Esophagus muscularis mucosa (tissue), 4 donors: ENCODE measurements around the gene CBX6. TPM values are rescaled to one million over a fixed set of nuclear protein-coding genes. Genes with fewer than 3 reads are reported as not detected.

Experiments
- DNase-seq: peaks from one replicate; pipeline ENCODE4 v3.0.0-alpha.2; 2017; ENCODE audit errors: extremely low spot score
- H3K27ac ChIP-seq, 4 donors: fragments of 200-600 bp; sonication (generic); replicated peaks in 1 of 4; 1 replicate in 3 of 4; 2 replicates in 1 of 4; pipeline ENCODE4 v1.5.1; 2016 to 2019; ENCODE audit warnings: mild to moderate bottlenecking in 1 of 4
- H3K27me3 ChIP-seq, 4 donors: fragments of 200-600 bp; sonication (generic); one replicate each; pipeline versions ENCODE4 v1.5.1 to v1.6.0; 2016 to 2019
- H3K36me3 ChIP-seq, 4 donors: fragments of 200-600 bp; sonication (generic); one replicate each; pipeline ENCODE4 v1.5.1; 2016 to 2019
- H3K4me1 ChIP-seq, 4 donors: fragments of 200-600 bp; sonication (generic); one replicate each; pipeline ENCODE4 v1.5.1; 2016 to 2019
- H3K4me3 ChIP-seq, 4 donors: fragments of 200-600 bp; sonication (generic); 1 replicate in 2 of 4; 2 replicates in 2 of 4; pipeline ENCODE4 v1.5.1; 2016 to 2019; ENCODE audit warnings: mild to moderate bottlenecking in 4 of 4, moderate library complexity in 1 of 4
- H3K9me3 ChIP-seq, 4 donors: fragments of 200-600 bp; sonication (generic); 1 replicate in 3 of 4; 2 replicates in 1 of 4; pipeline ENCODE4 v1.5.1; 2016 to 2019
- CTCF ChIP-seq, 3 experiments: fragments of 200-600 bp in 2 of 3; fragments of 450-650 bp in 1 of 3; sonication (generic) in 2 of 3; IDR thresholded peaks; one replicate each; pipeline ENCODE4 v1.5.1; 2017 to 2019; ENCODE audit warnings: antibody characterized with exemption in 3 of 3, mild to moderate bottlenecking in 2 of 3, moderate library complexity in 1 of 3
- EP300 ChIP-seq: sonication (generic); formaldehyde crosslinking; IDR thresholded peaks from one replicate; pipeline ENCODE4 v1.6.1; 2017; ENCODE audit warnings: antibody characterized with exemption
- POLR2A ChIP-seq: fragments of 450-650 bp; IDR thresholded peaks from one replicate; pipeline ENCODE4 v1.6.1; 2017; ENCODE audit warnings: antibody characterized with exemption, moderate library complexity, mild to moderate bottlenecking, low read depth
- POLR2AphosphoS5 ChIP-seq, 2 donors: sonication (generic); formaldehyde crosslinking; IDR thresholded peaks; one replicate each; pipeline ENCODE4 v1.6.1; 2017; ENCODE audit warnings: antibody characterized with exemption in 2 of 2
- WGBS: methylation state at CpG from one replicate; pipeline ENCODE4 v1.1.5; 2018; 5-methylcytosine and 5-hydroxymethylcytosine counted together
- intact Hi-C: fragments of 100-400 bp; cut with DNase I; formaldehyde crosslinking; loops from one replicate; pipeline ENCODE4 v1.15.1; 2023
- total RNA-seq, 4 donors: library from RNA; depleted of rRNA; stranded (reverse); fragments of >200 nt; gene quantifications; one replicate each; pipeline versions ENCODE4 v1.1.0 to v1.2.1, GENCODE V29; 2016

CBX6 gene
- total RNA-seq, 4 donors from 2014 or later, result 73.7 to 172 (median 129) TPM

- Histone ChIP-seq H3K36me3 (peaks cover 17 to 55% (median 43%) of the 10 kb centered on the region in 4 donors), H3K9me3 (no peaks in the 10 kb centered on the region), H3K27me3 (no peaks in the 10 kb centered on the region), H3K4me1 (peaks cover 81 to 99% (median 94%) of the 10 kb centered on the region in 4 donors), H3K27ac (peak overlapping the region; percentile 69 to 77 (median 74)), H3K4me3 (no peak overlapping the region)
- no peak for DNase-seq
- 73% methylated on average over 7 of the region's 20 CpGs for WGBS
- no peak for TF ChIP-seq EP300
- no peak for TF ChIP-seq POLR2AphosphoS5 (IDR thresholded peaks at IDR 0.05)
- no peak for TF ChIP-seq CTCF (IDR thresholded peaks at IDR 0.05)
- no peak for TF ChIP-seq POLR2A
- intact Hi-C loops, result loop anchor here (2.0 to 5.0 kb wide), 3 partner anchors 117 to 277 kb away; partner anchors contain the start of gene APOBEC3B
These were observed 6.6 kb downstream of the CBX6 start for GRCh38 chr22:38865201-38866023.

- Histone ChIP-seq H3K27me3 (no peaks in the 10 kb centered on the region), H3K27ac (peak overlapping the region; percentile 69 to 77 (median 74)), H3K4me3 (peak overlapping the region in 1 of 4 donors; percentile 12), H3K9me3 (no peaks in the 10 kb centered on the region), H3K36me3 (peaks cover 13 to 50% (median 39%) of the 10 kb centered on the region in 4 donors), H3K4me1 (peaks cover 73 to 92% (median 86%) of the 10 kb centered on the region in 4 donors)
- DNase-seq, result no peak
- WGBS, result 36% methylated on average over 2 of the region's 24 CpGs
- TF ChIP-seq POLR2AphosphoS5 (IDR thresholded peaks at IDR 0.05) (peak in 1 of 2 donors; percentile 23), EP300 (no peak)
- intact Hi-C loops, result loop anchor here (5.0 kb wide), 2 partner anchors 118 to 278 kb away; partner anchors contain the start of gene APOBEC3B
These were observed 7.4 kb downstream of the CBX6 start for GRCh38 chr22:38864361-38865191.

- Histone ChIP-seq H3K36me3 (peaks cover 12 to 42% (median 35%) of the 10 kb centered on the region in 4 donors), H3K9me3 (no peaks in the 10 kb centered on the region), H3K27ac (peak overlapping the region; percentile 53 to 77 (median 64)), H3K4me3 (no peak overlapping the region), H3K27me3 (no peaks in the 10 kb centered on the region), H3K4me1 (peaks cover 64 to 83% (median 76%) of the 10 kb centered on the region in 4 donors)
- 77% methylated on average over 11 of the region's 12 CpGs for WGBS
- TF ChIP-seq EP300, result no peak
- TF ChIP-seq POLR2A, result no peak
- TF ChIP-seq CTCF (IDR thresholded peaks at IDR 0.05), result no peak
- no peak for TF ChIP-seq POLR2AphosphoS5 (IDR thresholded peaks at IDR 0.05)
- intact Hi-C loops, result no loop called here
- DNase-seq, result no peak
These were observed 8.4 kb downstream of the CBX6 start for GRCh38 chr22:38863531-38864131.

GRCh38 chr22:38862375-38863329 is 9.4 kb downstream of the CBX6 start:
- H3K36me3 ChIP-seq, result peaks cover 12 to 32% (median 26%) of the 10 kb centered on the region in 4 donors
- no peak overlapping the region for H3K4me3 ChIP-seq
- H3K27me3 ChIP-seq, result no peaks in the 10 kb centered on the region
- DNase-seq, result no peak
- H3K27ac ChIP-seq, result peak overlapping the region; percentile 53 to 77 (median 64)
- peaks cover 57 to 73% (median 66%) of the 10 kb centered on the region in 4 donors for H3K4me1 ChIP-seq
- TF ChIP-seq POLR2AphosphoS5 (IDR thresholded peaks at IDR 0.05) (peak; percentile 23 to 33), EP300 (no peak)
- intact Hi-C loops, result no loop called here
- H3K9me3 ChIP-seq, result no peaks in the 10 kb centered on the region
- WGBS, result 44% methylated on average over 12 of the region's 14 CpGs
